Uterus (tissue), 2 donors: ENCODE results near the gene BTG2.

Experiments
- CTCF ChIP-seq, 4 experiments: fragments of 200-600 bp in 2 of 4; fragments of 450-650 bp in 2 of 4; sonication (generic) in 2 of 4; IDR thresholded peaks; one replicate each; pipeline ENCODE4 v1.5.1; 2016 to 2019; ENCODE audit warnings: antibody characterized with exemption in 4 of 4, mild to moderate bottlenecking in 2 of 4, moderate library complexity in 1 of 4
- POLR2A ChIP-seq, 2 donors: fragments of 450-650 bp; IDR thresholded peaks; one replicate each; pipeline ENCODE4 v1.6.1; 2016; ENCODE audit warnings: antibody characterized with exemption in 2 of 2, mild to moderate bottlenecking in 1 of 2, moderate library complexity in 1 of 2

GRCh38 chr1:203349166-203349565, 43.8 kb downstream of the BTG2 start:
- TF ChIP-seq CTCF (IDR thresholded peaks at IDR 0.05) (no peak), POLR2A (IDR thresholded peaks at IDR 0.05) (no peak)
